GM21529 (cell line): ENCODE data around the gene NUDT17.

Experiments
- ATAC-seq: cut with Tn5 transposase; IDR thresholded peaks from one replicate; pipeline ENCODE4 v1.9.1; 2021; ENCODE audit not compliant: unreplicated experiment

Gene NUDT17

GRCh38 chr1:145846201-145846612, 777 bp downstream of the NUDT17 start:
- ATAC-seq: no peak

DNA sequence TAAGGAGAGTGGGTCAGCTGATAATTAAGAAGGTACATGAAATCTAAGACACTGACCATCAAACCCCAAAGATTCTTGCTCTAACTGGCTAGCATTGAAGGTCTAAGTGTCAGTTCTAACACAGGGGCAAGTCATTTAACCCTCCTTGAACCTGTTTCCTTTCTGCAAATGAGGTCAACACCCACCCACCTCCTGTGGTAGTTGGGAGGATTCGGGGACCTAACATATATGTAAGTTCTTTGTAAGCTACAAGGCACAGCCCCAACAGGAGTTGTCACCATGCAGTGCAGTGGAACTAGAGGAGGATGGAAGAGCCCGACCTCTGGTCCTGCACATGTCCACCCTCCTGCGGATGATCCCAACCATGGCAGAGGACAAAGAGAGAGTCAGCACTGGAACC, 2.4 kb downstream of the NUDT17 start:
- ATAC-seq: no peak

DNA sequence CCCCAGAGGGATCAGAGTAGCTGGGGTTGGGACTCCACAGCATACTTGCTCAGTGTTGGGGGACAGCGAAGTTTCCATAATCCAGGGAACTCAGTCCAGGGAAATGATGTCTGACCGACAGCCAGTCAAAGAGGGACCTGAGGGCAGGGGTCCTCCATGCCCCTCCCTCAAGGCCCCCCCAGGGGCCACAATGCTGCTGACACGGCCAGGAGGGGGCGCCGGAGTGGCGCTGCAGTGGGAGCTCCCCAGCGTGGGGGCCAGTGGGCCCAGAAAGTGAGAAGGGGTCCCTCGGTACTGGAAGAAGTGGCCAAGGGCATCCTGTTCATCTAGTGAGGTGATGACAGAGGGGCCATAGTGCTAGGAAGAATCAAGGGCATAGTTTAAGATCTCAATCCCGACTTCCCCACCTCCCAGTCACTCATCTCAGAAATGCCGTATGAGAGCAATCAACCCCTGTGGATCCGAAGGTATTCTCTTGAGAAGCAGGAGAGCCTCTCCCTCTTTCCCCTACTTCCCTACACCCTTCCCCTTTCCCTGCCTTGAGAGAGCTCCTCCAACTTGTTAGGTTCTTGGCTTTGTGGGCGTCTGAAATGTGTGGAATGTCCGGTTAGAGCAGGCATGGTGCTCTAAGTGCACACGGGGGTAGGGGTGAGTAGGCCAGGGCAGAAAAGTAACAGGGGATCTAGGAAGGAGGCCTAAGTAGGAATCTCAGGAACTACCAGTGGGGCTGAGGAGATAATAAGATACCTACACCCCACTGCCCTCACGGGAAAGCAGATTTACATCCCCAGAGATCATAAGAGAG, 4.1 kb downstream of the NUDT17 start:
- ATAC-seq: no peak

GRCh38 chr1:145855426-145855948, 10.1 kb downstream of the NUDT17 start:
- ATAC-seq: no peak

GRCh38 chr1:145857170-145857569, 11.7 kb downstream of the NUDT17 start:
- ATAC-seq: no peak

DNA sequence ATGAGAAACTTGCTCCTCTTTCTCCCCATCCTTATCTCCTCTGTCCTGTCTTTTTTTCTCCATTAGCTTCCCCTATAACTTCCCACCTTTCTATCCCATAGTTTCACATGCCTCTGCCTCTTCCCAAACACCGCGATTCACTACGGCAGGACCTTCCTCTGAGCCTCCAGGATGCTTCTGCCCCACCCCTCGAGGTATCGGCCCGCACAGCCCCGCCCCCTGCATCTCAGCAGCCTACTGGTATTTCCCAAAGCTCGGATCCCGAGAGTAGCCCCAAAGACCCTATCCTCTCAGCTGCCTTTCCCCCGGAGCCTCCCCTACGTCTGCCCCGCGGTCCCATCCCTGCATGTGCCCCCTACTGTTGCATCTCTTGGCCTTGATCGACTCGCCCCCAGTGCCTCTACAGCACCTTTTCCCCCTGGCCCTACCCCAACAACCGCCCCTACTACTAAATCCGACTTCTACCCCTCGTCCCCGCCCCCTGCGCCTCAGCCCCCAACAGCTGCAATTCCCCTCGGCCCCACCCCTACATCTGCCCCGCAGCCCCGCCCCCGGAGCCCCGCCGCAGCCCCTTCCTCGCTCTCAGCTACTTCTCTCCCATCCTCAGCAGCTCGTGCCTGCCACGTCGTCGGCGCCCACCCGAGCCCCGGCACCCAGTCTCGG, 12.9 kb downstream of the NUDT17 start:
- peak; percentile 5 for ATAC-seq

- peak; percentile 73 for ATAC-seq
These were observed 13.6 kb downstream of the NUDT17 start, which contains the start of gene PIAS3 for GRCh38 chr1:145858901-145859490. Gene PIAS3 (minus strand): TSS chr1:145859081. CDS start chr1:145858990, 91 bp downstream.

- ATAC-seq: peak; percentile 79
These were observed 14.1 kb downstream of the NUDT17 start for GRCh38 chr1:145859491-145860023.

- no peak for ATAC-seq
These were observed 18.0 kb downstream of the NUDT17 start for GRCh38 chr1:145863282-145864018.

DNA sequence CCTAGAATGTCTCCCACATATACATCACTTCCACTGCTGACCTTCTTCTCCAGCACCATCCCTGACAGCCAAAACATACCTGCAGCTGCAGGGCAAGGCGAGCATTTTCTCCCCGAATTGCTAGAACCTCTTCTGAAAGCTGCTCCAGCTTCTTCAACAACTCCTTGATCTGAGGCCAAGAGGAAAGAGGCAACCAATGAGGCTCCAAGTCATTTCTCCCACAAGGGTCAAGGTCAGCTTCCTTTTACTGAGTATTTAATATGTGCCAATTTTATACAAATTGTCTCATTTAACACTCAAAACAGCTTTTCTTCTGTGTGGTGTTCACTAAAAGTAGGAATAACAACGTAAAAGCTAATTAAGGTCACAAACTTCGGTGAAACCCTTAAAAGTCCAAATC, 22.8 kb downstream of the NUDT17 start:
- ATAC-seq: no peak

DNA sequence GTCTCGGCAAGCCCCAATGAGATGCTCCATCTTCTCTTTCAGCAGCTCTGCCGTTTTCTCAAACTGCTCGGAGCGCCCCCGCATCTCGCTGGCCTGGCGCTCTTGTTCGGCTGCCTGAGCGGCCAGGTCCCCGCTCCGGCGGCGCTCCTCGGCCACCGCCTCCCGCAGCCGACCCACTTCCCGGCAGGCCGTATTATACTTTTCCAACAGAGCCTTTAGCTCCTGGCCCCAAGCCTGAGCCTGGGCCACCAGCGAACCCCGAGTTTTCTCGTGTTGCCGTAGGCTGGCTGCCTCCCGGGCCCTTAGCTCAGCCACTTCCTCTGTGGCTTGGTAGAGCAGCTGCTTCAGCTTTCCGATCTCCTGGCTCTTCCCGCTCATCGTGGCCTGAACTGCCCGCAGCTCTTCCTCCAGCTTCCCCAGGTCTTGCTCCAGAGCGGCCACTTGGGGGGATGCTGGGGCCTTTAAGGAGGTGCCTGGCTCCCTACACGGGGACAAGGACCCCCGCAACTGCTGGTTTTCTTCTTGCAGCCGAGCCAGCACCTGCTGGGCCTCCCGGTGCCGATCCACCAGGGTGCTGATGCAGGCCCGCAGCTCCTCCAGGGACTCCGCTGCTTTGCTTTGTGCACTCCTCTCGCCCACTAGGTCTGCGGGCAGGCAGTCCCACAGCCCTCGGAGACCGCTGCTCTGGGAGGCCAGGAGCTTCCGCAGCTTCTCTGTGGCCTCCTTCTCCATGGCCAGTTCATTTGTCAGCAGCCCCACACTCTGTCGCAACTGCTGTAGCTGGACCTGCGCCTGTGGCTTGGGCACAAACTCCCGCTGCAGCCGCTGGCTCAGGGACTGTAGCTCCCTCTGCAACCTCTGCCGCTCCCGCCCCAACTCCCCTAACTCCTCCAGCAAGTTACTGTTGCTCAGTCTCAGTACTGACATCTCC, 26.8 kb downstream of the NUDT17 start:
- ATAC-seq: no peak

DNA sequence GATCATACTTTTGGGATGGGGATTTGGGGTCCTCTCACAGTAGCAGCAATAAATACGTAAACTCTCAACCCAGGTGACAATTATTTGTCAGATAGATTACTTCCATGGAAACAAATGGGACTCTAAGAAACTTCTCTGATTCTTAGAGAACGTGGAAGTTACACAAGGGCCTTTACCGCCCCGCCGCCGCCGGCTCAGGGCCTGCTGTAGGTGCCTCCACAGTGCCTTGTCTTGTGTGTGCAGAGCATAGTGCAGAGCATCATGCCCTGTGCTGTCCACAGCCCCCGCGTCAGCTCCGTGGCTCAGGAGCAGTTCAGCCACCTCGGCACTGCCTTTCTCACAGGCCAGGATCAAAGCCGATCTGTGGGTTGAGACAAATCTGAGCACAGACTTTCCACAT, 29.2 kb downstream of the NUDT17 start:
- ATAC-seq: no peak

GRCh38 chr1:145877923-145878486, 32.6 kb downstream of the NUDT17 start:
- ATAC-seq: no peak

DNA sequence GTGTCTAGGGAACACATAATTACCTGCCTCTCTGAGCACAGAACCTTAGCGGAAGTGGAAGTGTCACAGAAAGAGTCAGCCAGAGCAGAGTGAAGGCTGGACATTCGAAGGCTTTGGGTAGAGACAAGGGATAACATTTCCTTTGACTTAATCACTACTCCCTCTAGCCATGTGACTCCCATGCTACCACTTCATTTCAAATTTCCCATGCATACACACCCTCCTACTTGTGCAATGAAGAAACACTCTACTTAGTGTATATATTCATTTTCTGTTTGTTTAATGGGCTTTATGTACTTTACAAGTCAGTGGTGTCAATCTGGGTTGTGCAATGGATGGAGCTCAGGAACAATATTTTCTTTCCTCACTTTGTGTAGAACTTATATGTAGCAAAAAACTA, 33.3 kb downstream of the NUDT17 start:
- no peak for ATAC-seq

DNA sequence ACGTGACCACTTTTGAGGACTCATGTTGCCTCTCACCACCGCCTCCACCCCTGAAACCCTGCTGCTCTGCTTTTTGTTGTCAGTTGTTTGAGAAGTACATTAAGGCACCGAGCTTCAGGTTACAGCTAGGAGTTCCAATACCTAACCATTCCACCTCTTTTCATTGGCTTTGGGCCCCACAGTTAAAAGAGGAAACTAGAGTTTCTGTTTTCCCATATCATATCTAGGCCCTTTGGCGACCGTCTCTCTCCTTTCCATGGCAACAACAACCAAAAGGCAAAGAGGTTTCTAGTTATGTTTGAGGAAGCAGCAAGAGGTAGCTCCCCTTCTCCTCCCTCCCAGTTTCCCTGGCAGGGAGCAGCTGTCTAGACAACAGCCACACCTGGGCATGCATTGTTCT, 34.3 kb downstream of the NUDT17 start:
- ATAC-seq: no peak

- no peak for ATAC-seq
These were observed 39.2 kb downstream of the NUDT17 start for GRCh38 chr1:145884675-145885074.

DNA sequence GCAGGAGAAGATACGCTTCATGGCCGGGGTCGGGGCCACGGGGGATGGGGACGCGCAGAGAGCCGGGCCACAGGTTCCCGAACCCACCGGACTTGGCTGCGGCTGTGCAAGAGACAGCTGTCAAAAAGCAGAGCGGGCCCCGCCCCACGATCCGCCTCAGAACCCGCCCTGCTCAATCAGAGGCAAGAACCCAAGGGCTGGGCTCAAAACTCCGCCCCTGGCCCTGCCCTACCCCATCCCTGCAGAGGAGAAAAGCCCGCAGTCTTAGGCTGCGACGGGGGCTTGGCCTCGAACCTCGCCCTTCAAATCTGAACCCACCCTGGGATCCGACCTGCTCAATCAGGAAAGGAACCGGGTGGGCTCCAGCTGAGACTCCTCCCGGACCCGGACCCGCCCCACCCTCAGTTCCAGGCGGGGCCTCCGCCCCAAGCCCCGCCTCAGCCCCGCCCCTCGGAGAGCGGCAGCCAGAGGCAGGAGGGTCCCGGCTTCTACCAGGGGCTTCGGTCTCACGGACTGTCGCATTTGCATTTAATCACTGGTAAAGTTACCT, 40.4 kb downstream of the NUDT17 start, which contains the start of gene ANKRD35:
TSS of gene ANKRD35 (minus strand) at position 129 of the 550 bp plus-strand sequence. CDS start at position 21, 108 bp downstream.
- peak; percentile 99 for ATAC-seq

DNA sequence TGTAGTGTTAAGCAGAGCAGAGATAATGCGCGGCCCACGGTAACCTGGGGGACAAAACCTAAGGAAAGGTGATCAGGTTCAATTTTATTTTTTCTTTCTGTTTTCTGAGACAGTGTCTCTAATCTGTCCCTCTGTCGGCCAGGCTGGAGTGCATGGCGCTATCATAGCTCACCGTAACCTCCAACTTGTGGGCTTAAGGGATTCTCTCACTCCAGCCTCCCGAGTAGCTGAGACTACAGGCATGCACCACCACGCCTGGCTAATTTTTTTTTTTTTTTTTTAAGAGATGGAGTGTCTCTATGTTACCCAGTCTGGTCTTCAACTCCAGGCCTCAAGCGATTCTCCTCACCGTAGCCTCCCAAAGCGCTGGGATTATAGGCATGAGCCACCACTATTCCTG, 41.0 kb downstream of the NUDT17 start:
- ATAC-seq: no peak

- no peak for ATAC-seq
These were observed 41.4 kb downstream of the NUDT17 start for GRCh38 chr1:145886816-145887215.
